Body of pancreas (tissue), 4 donors: ENCODE measurements around the gene RAPGEF5.

ENCODE experiments used
- CTCF ChIP-seq, 7 experiments: fragments of 450-650 bp in 4 of 7; fragments of 200-600 bp in 3 of 7; sonication (generic) in 3 of 7; IDR thresholded peaks; one replicate each; pipeline ENCODE4 v1.5.1; 2016 to 2019; ENCODE audit warnings: antibody characterized with exemption in 7 of 7
- POLR2A ChIP-seq, 3 donors: fragments of 450-650 bp; IDR thresholded peaks; one replicate each; pipeline ENCODE4 v1.6.1; 2016; ENCODE audit warnings: antibody characterized with exemption in 3 of 3, mild to moderate bottlenecking in 2 of 3

- TF ChIP-seq CTCF (IDR thresholded peaks at IDR 0.05), result no peak
- no peak for TF ChIP-seq POLR2A (IDR thresholded peaks at IDR 0.05)
These were observed 172.3 kb downstream of the RAPGEF5 start for GRCh38 chr7:22184549-22185199.
